Neutrophil (primary cell): ENCODE measurements around the gene ECSCR.
A peak's percentile ranks its signal among the peaks of the same experiment; 100 is the strongest.
"Not testable (repeated sequence)": the region's sequence is repeated elsewhere in the genome, so short reads cannot be mapped to it uniquely, and the experiment has no call there.

Source experiments
- H3K27ac ChIP-seq: fragments of 200-600 bp; sonication (generic); 2 replicates; pipeline ENCODE4 v1.5.1; 2016; ENCODE audit warnings: mild to moderate bottlenecking, moderate library complexity
- H3K27me3 ChIP-seq: fragments of 200-600 bp; sonication (generic); 2 replicates; pipeline ENCODE4 v1.6.0; 2016; ENCODE audit warnings: mild to moderate bottlenecking
- H3K36me3 ChIP-seq: fragments of 200-600 bp; sonication (generic); 2 replicates; pipeline ENCODE4 v1.5.1; 2017
- H3K4me1 ChIP-seq, 2 experiments: fragments of 200-600 bp in 1 of 2; sonication (generic) in 1 of 2; 1 replicate in 1 of 2; 2 replicates in 1 of 2; pipeline versions ENCODE4 v1.5.1 to v1.6.1; 2013 to 2016; ENCODE audit warnings: low read depth in 1 of 2, low read length in 1 of 2, mild to moderate bottlenecking in 1 of 2, moderate library complexity in 1 of 2; ENCODE audit not compliant: control insufficient read depth in 1 of 2, insufficient read depth in 1 of 2
- H3K4me3 ChIP-seq, 2 experiments: fragments of 200-600 bp in 1 of 2; sonication (generic) in 1 of 2; 1 replicate in 1 of 2; 2 replicates in 1 of 2; pipeline ENCODE4 v1.5.1; 2013 to 2016; ENCODE audit warnings: low read depth in 1 of 2, low read length in 1 of 2, mild to moderate bottlenecking in 1 of 2, moderate library complexity in 1 of 2
- H3K9me3 ChIP-seq: fragments of 200-600 bp; sonication (generic); 2 replicates; pipeline ENCODE4 v1.5.1; 2016
- TF ChIP-seq, protein P1 (sequence below): fragments of 200-600 bp; sonication (generic); IDR thresholded peaks from 2 replicates; pipeline ENCODE4 v1.5.1; 2016; ENCODE audit warnings: antibody characterized with exemption

The ECSCR gene

DNA sequence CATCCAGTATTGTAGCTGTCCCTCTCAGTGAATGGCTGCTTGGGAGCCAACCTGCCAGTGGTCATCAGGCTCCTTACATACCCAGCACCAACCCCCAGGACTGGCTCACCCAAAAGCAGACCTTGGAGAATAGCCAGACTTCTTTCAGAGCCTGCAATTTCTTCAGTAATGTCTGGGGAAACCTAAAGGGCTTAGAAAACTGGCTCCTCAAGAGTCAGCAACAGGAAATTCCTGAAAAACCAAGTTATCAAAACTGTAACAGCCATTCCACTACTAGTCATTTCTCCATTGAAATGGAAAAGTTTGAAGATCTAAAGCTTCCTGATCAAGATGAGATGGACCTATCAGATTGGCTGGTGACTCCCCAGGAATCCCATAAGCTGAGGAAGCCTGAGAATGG, 32.3 kb upstream of the ECSCR start:
- TF ChIP-seq, protein P1, sequence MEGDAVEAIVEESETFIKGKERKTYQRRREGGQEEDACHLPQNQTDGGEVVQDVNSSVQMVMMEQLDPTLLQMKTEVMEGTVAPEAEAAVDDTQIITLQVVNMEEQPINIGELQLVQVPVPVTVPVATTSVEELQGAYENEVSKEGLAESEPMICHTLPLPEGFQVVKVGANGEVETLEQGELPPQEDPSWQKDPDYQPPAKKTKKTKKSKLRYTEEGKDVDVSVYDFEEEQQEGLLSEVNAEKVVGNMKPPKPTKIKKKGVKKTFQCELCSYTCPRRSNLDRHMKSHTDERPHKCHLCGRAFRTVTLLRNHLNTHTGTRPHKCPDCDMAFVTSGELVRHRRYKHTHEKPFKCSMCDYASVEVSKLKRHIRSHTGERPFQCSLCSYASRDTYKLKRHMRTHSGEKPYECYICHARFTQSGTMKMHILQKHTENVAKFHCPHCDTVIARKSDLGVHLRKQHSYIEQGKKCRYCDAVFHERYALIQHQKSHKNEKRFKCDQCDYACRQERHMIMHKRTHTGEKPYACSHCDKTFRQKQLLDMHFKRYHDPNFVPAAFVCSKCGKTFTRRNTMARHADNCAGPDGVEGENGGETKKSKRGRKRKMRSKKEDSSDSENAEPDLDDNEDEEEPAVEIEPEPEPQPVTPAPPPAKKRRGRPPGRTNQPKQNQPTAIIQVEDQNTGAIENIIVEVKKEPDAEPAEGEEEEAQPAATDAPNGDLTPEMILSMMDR = no peak
- Histone ChIP-seq H3K9me3 (no peaks in the 10 kb centered on the region), H3K27ac (no peak overlapping the region), H3K27me3 (no peaks in the 10 kb centered on the region), H3K36me3 (no peaks in the 10 kb centered on the region), H3K4me1 (peaks cover 4 to 9% of the 10 kb centered on the region in 2 experiments), H3K4me3 (no peak overlapping the region)

DNA sequence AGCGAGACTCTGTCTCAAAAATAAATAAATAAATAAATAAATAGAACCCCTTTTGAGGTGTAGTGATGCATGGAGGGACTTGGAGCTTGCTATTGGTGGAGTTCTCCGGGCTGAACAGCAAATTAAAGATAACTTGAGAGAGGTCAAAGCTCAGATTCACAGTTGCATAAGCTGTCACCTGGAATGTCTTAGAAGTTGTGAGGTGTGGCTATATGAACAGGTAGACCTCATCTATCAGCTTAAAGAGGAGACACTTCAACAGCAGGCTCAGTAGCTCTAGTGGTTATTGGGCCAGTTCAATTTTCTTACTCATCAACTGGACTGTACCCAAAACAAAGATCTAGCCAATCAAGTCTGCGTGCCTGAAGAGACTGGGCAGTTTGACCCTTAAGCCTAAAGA, 31.7 kb upstream of the ECSCR start:
- H3K36me3 ChIP-seq = no peaks in the 10 kb centered on the region
- TF ChIP-seq, protein P1 = no peak
- no peak overlapping the region for H3K4me3 ChIP-seq
- H3K27ac ChIP-seq = no peak overlapping the region
- H3K27me3 ChIP-seq = no peaks in the 10 kb centered on the region
- H3K9me3 ChIP-seq = no peaks in the 10 kb centered on the region
- H3K4me1 ChIP-seq = peaks cover 4 to 9% of the 10 kb centered on the region in 2 experiments

DNA sequence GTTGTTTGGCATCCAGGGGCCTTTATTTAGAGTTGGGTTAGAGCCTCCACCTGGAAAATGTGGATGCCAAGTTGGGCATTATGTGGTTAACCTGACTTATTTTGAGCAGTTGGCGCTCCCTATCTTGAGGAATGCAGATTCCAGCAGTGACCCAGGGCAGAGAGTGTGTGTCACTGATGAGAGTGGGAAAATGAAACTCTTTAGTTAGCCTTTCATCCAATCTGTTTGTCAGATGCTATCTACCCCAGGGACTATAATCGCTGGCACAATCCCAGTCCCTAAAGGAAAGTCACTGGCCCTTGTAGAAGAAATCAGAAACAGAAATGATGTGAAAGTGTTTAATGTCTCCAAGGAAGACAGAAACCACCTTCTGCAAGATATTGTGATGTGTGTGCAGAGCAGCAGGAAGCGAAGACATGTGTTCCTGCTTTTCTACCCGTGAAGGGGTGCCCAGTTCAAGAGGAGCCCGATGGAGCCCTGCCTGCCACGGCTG, 30.2 kb upstream of the ECSCR start:
- peaks cover 10 to 16% of the 10 kb centered on the region in 2 experiments for H3K4me1 ChIP-seq
- TF ChIP-seq, protein P1 = no peak
- H3K36me3 ChIP-seq = no peaks in the 10 kb centered on the region
- H3K27ac ChIP-seq = no peak overlapping the region
- no peaks in the 10 kb centered on the region for H3K27me3 ChIP-seq
- H3K9me3 ChIP-seq = no peaks in the 10 kb centered on the region
- H3K4me3 ChIP-seq = no peak overlapping the region

DNA sequence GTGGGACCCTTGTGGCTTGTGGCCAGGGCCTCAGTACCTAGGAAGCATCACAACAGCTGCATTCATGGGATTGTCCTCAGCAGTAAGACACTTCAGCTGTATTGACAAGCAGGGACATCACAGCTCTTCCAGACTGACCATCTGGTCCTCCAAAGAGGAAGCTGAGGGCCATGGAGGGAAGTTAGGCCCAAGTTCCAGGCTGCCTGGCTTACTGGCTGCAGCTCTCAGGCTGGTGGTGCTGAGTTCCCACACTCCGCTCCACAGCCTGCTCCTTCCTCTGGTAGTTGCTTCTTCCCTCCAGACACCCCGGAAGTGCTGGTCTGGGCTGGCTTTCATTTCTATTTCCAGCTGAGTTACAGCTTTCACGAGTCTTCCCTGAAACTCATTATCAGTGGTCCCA, 25.7 kb upstream of the ECSCR start:
- Histone ChIP-seq H3K4me3 (no peak overlapping the region), H3K27me3 (no peaks in the 10 kb centered on the region), H3K4me1 (peaks cover 7 to 10% of the 10 kb centered on the region in 2 experiments), H3K9me3 (no peaks in the 10 kb centered on the region), H3K27ac (peak overlapping the region; percentile 11), H3K36me3 (no peaks in the 10 kb centered on the region)
- TF ChIP-seq, protein P1 = no peak

DNA sequence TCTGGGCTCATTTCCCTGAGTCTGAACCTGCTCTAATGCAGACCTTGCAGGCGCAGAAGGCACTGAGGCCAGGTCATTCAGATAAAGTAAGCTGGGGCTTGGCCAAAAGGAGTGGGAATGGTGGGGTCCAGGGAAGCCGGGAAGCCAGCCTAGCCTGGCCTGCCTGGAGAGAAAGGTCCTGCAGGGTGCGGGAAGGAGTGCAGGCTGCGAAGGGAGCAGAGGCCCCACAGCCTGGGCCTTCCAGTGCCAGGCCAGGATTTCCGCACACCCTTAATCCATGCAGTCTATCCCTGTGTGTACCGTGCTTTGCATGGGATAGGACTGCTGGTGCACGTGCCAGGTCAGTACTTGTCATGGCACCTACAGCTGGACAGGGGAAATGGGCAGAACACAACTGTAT, 23.7 kb upstream of the ECSCR start:
- H3K4me1 ChIP-seq = peaks cover 22 to 24% of the 10 kb centered on the region in 2 experiments
- no peaks in the 10 kb centered on the region for H3K36me3 ChIP-seq
- H3K27ac ChIP-seq = no peak overlapping the region
- no peaks in the 10 kb centered on the region for H3K27me3 ChIP-seq
- no peaks in the 10 kb centered on the region for H3K9me3 ChIP-seq
- no peak overlapping the region for H3K4me3 ChIP-seq
- TF ChIP-seq, protein P1 = no peak

DNA sequence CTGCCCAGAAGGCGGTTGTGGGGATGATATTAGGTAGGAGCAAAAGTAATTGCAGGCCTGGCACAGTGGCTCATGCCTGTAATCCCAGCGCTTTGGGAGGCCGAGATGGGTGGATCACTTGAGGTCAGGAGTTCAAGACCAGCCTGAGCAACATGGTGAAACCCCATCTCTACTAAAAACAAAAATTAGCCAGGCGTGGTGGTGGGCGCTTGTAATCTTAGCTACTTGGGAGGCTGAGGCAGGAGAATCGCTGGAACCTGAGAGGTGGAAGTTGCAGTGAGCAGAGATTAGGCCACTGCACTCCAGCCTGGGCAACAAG, 20.3 kb upstream of the ECSCR start:
- H3K27me3 ChIP-seq, H3K4me3 ChIP-seq: not testable (repeated sequence)

More for the DNA sequence above, 20.3 kb upstream of the ECSCR start:
- H3K27ac ChIP-seq = peak overlapping the region; percentile 74
- peaks cover 26 to 27% of the 10 kb centered on the region in 2 experiments for H3K4me1 ChIP-seq
- not testable (repeated sequence) for H3K36me3 ChIP-seq, H3K9me3 ChIP-seq
